Ovary (tissue), 9 donors: ENCODE data around the gene IKZF3. TPM values are rescaled to one million over a fixed set of nuclear protein-coding genes. Genes with fewer than 3 reads are reported as not detected.

Experiments used
- DNase-seq, 5 donors: peaks; one replicate each; pipeline ENCODE4 v3.0.0-alpha.2; 2019 to 2020
- H3K27ac ChIP-seq, 2 donors: fragments of 200-600 bp; one replicate each; pipeline versions ENCODE4 v1.5.1 to v1.8.0; 2019 to 2022
- H3K27me3 ChIP-seq: fragments of 200-600 bp; one replicate; pipeline ENCODE4 v1.8.0; 2022
- H3K36me3 ChIP-seq: fragments of 200-600 bp; sonication (generic); one replicate; pipeline ENCODE4 v1.5.1; 2019
- H3K4me1 ChIP-seq: one replicate; pipeline ENCODE4 v1.8.1; 2013; ENCODE audit warnings: mild to moderate bottlenecking, moderate library complexity; ENCODE audit not compliant: insufficient read depth
- H3K4me3 ChIP-seq: fragments of 200-600 bp; sonication (generic); one replicate; pipeline ENCODE4 v1.5.1; 2017
- H3K9me3 ChIP-seq, 2 donors: fragments of 200-600 bp in 1 of 2; sonication (generic) in 1 of 2; one replicate each; pipeline versions ENCODE4 v1.5.1 to v1.8.1; 2013 to 2019; ENCODE audit warnings: mild to moderate bottlenecking in 1 of 2, moderate library complexity in 1 of 2
- CTCF ChIP-seq, 3 donors: fragments of 450-650 bp in 2 of 3; fragments of 200-600 bp in 1 of 3; IDR thresholded peaks; one replicate each; pipeline versions ENCODE4 v1.5.1 to v1.8.0; 2016 to 2022; ENCODE audit warnings: antibody characterized with exemption in 3 of 3, mild to moderate bottlenecking in 1 of 3
- EP300 ChIP-seq: sonication (generic); formaldehyde crosslinking; IDR thresholded peaks from one replicate; pipeline ENCODE4 v1.6.1; 2017; ENCODE audit warnings: antibody characterized with exemption
- POLR2A ChIP-seq: fragments of 450-650 bp; IDR thresholded peaks from one replicate; pipeline ENCODE4 v1.6.1; 2017; ENCODE audit warnings: antibody characterized with exemption, mild to moderate bottlenecking, moderate library complexity
- WGBS, 3 donors: extraction: QIAGEN DNeasy Blood & Tissue Kit in 1 of 3; methylation state at CpG; one replicate each; pipeline versions ENCODE4 v1.1.5 to v1.1.7; 2013 to 2017; 5-methylcytosine and 5-hydroxymethylcytosine counted together
- intact Hi-C, 4 donors: fragments of 100-400 bp; cut with DNase I; formaldehyde crosslinking; loops; one replicate each; pipeline versions ENCODE4 v1.11.0 to v1.15.1; 2022 to 2023
- polyA plus RNA-seq, 2 donors: library from polyadenylated mRNA; stranded (reverse); fragments of 200-250 nt in 1 of 2; fragments of 350-450 nt in 1 of 2; fragmentation: Illumina TruSeq in 1 of 2; extraction: RNeasy Lipid Tissue Mini Kit (QIAGEN cat#74804) in 1 of 2; gene quantifications; one replicate each; pipeline ENCODE4 v1.2.3, GENCODE V29; 2013 to 2014
- total RNA-seq, 7 donors: library from RNA; depleted of rRNA in 2 of 7; stranded (reverse); fragments of >200 nt in 2 of 7; fragmentation: NEBNext Ultra II Directional in 3 of 7; extraction: Animal tissue kit (Norgen Biotek cat#: 25700) in 3 of 7; gene quantifications; one replicate each; pipeline versions ENCODE4 v1.1.0 to v1.2.4, GENCODE V29; 2016 to 2023
- donor health status: DM: no; HTN: no; CAD: no; lungs with moderate emphysema.
- donor health status: DM: no; HTN: no; CAD: no.
- donor health status: Bipolar disorder and iron deficiency.
- donor health status: DM: yes; HTN: yes; CAD: no.
- donor health status: DM: no; HTN: no; CAD: no.
- donor health status: DM: yes; HTN: yes; CAD: no.

IKZF3 gene
- total and polyA plus RNA-seq, 9 donors: 0.16 to 2.6 (median 0.62) TPM

DNA sequence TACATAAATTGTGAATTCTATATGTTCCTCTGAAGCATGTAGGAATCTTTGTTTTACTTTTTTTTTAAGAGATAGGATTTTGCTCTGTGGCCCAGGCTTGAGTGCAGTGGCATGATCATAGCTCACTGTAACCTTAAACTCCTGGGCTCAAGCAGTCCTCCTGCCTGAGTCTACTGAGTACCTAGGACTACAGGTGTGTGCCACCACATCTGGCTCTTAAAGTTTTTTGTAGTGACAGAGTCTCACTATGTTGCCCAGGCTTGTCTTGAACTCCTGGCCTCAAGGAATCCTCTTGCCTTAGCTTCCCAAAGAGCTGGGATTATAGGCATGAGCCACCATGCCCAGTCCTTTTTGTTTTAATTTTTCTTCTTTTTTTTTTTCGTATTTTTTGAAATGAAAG lies 25.3 kb downstream of the IKZF3 start:
- WGBS, 3 donors: 64 to 78% (median 65%) methylated on average over 1 of the region's 1 CpG
- Histone ChIP-seq H3K4me1 (no peaks in the 10 kb centered on the region), H3K27ac (no peak overlapping the region), H3K4me3 (no peak overlapping the region), H3K36me3 (no peaks in the 10 kb centered on the region), H3K9me3 (peaks cover 0 to 4% of the 10 kb centered on the region in 2 donors), H3K27me3 (no peaks in the 10 kb centered on the region)
- TF ChIP-seq CTCF (IDR thresholded peaks at IDR 0.05): no peak
- TF ChIP-seq EP300: no peak
- no peak for TF ChIP-seq POLR2A
- intact Hi-C loops: no loop called here
- DNase-seq: no peak

- intact Hi-C loops: no loop called here
- WGBS, 3 donors: 72 to 94% (median 78%) methylated on average over 1 of the region's 1 CpG
- Histone ChIP-seq H3K27ac (no peak overlapping the region), H3K27me3 (no peaks in the 10 kb centered on the region), H3K4me1 (no peaks in the 10 kb centered on the region), H3K9me3 (peaks cover 0 to 4% of the 10 kb centered on the region in 2 donors), H3K36me3 (no peaks in the 10 kb centered on the region), H3K4me3 (no peak overlapping the region)
- DNase-seq: no peak
- TF ChIP-seq EP300 (no peak), CTCF (IDR thresholded peaks at IDR 0.05) (no peak)
These were observed 26.1 kb downstream of the IKZF3 start for GRCh38 chr17:39838057-39838456.

GRCh38 chr17:39836117-39836516 lies 28.0 kb downstream of the IKZF3 start:
- Histone ChIP-seq H3K4me1 (no peaks in the 10 kb centered on the region), H3K27me3 (no peaks in the 10 kb centered on the region), H3K27ac (no peak overlapping the region), H3K9me3 (peaks cover 0 to 4% of the 10 kb centered on the region in 2 donors), H3K4me3 (no peak overlapping the region), H3K36me3 (no peaks in the 10 kb centered on the region)
- no peak for DNase-seq
- no peak for TF ChIP-seq EP300
- TF ChIP-seq POLR2A: no peak
- TF ChIP-seq CTCF (IDR thresholded peaks at IDR 0.05): no peak
- 77 to 87% (median 86%) methylated on average over 6 of the region's 6 CpGs for WGBS, 3 donors
- intact Hi-C loops: no loop called here

DNA sequence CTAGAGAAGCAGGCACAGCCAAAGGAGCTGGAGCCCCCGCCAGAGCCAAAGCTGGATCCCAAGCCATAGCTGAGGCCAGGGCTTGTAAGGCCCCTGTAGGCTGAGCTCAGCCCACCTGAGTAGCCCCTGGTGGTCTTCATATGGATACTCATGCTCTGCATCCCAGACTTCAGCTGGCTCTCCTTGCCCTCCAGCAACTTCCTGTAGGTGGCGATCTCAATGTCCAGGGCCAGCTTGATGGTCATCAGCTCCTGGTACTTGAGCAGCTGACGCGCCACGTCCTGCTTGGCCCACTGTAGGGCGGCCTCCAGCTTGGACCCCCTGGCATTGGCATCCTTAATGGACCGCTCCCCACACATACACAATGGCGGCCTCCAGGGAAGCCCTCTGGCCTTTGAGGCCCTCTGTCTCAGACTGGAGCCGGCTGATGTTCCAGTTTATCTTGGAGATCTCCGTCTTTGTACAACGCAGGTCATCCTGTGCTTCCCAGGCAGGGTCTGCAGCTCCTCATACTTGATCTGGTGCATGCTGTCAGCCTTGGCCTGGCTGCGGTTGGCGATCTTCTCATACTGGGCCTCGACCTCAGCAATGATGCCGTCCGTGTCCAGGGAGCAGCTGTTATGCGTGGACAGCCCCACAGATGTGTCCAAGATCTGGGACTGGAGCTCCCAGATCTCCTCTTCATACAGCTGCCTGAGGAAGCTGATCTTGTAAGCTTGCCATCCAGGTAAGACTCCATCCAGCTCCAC lies 28.9 kb downstream of the IKZF3 start:
- intact Hi-C loops: no loop called here
- Histone ChIP-seq H3K27me3 (no peaks in the 10 kb centered on the region), H3K4me3 (no peak overlapping the region), H3K36me3 (no peaks in the 10 kb centered on the region), H3K27ac (no peak overlapping the region), H3K4me1 (no peaks in the 10 kb centered on the region), H3K9me3 (peaks cover 0 to 4% of the 10 kb centered on the region in 2 donors)
- 91 to 95% (median 93%) methylated on average over 17 of the region's 17 CpGs for WGBS, 3 donors
- DNase-seq: no peak
- TF ChIP-seq CTCF (IDR thresholded peaks at IDR 0.05) (no peak), EP300 (no peak), POLR2A (no peak)
